Pancreas (tissue), 10 donors: ENCODE results near the gene DHRSX. TPM values are rescaled to one million over a fixed set of nuclear protein-coding genes. Genes with fewer than 3 reads are reported as not detected.

ENCODE experiments used
- ATAC-seq, 4 donors: fragments of 200-7000 bp; cut with Tn5 transposase; one replicate each; pipeline versions ENCODE4 v1.8.0 to v1.9.1; 2020; ENCODE audit warnings: mild to moderate bottlenecking in 4 of 4, moderate library complexity in 4 of 4
- DNase-seq, 6 donors: peaks; one replicate each; pipeline ENCODE4 v3.0.0-alpha.2; 2020
- FAIRE-seq: peaks from 2 replicates; lab custom pipeline; 2012; peaks lifted over from hg19 to GRCh38; lab: Jason Lieb, UNC
- H3K27ac ChIP-seq, 4 donors: fragments of 200-600 bp; sonication (generic); 1 replicate in 3 of 4; 2 replicates in 1 of 4; pipeline versions ENCODE4 v1.5.0 to v1.8.0; 2020
- H3K27me3 ChIP-seq, 4 donors: fragments of 200-600 bp; one replicate each; pipeline ENCODE4 v1.8.0; 2021
- H3K36me3 ChIP-seq, 3 donors: fragments of 200-600 bp; sonication (generic) in 1 of 3; one replicate each; pipeline versions ENCODE4 v1.5.0 to v1.8.0; 2020 to 2021
- H3K4me1 ChIP-seq, 3 donors: fragments of 200-600 bp; one replicate each; pipeline ENCODE4 v1.8.0; 2021
- H3K4me3 ChIP-seq, 4 donors: fragments of 200-600 bp; sonication (generic) in 2 of 4; one replicate each; pipeline versions ENCODE4 v1.5.0 to v1.8.0; 2020 to 2021
- H3K9me3 ChIP-seq, 4 donors: fragments of 200-600 bp; one replicate each; pipeline ENCODE4 v1.8.0; 2021
- WGBS, 2 donors: extraction: QIAGEN DNeasy Blood & Tissue Kit; methylation state at CpG; one replicate each; pipeline ENCODE4 v1.1.7; 2013; 5-methylcytosine and 5-hydroxymethylcytosine counted together
- intact Hi-C, 3 donors: fragments of 100-400 bp; cut with DNase I; formaldehyde crosslinking; loops; one replicate each; pipeline versions ENCODE4 v1.11.1 to v1.14.2; 2022
- polyA plus RNA-seq, 2 donors: library from polyadenylated mRNA; stranded (reverse); fragments of 200-250 nt; gene quantifications; one replicate each; pipeline ENCODE4 v1.2.3, GENCODE V29; 2013
- total RNA-seq, 6 donors: library from RNA; stranded (reverse); fragmentation: NEBNext Ultra II Directional in 4 of 6; extraction: Animal tissue kit (Norgen Biotek cat#: 25700) in 4 of 6; gene quantifications; one replicate each; pipeline versions ENCODE4 v1.2.1 to v1.2.4, GENCODE V29; 2021 to 2023
- TF ChIP-seq, protein P1 (sequence below), 4 donors: fragments of 200-600 bp; sonication (generic) in 3 of 4; IDR thresholded peaks; one replicate each; pipeline versions ENCODE4 v1.5.0 to v1.8.0; 2021; ENCODE audit warnings: antibody characterized with exemption in 4 of 4
- donor health status: healthy with polysubstance abuse.
- donor health status: DM: no; HTN: no; CAD: no; lungs with moderate emphysema.
- donor health status: DM: no; HTN: no; CAD: no.
- donor health status: control.
- donor health status: control.
- donor health status: Bipolar disorder and iron deficiency.
- donor health status: DM: yes; HTN: yes; CAD: no.
- donor health status: DM: no; HTN: no; CAD: no.
- donor health status: DM: no; HTN: no; CAD: no.
- donor health status: DM: yes; HTN: yes; CAD: no.

The DHRSX gene
- total and polyA plus RNA-seq, 8 donors = 8.1 to 26.5 (median 17.2) TPM

DNA sequence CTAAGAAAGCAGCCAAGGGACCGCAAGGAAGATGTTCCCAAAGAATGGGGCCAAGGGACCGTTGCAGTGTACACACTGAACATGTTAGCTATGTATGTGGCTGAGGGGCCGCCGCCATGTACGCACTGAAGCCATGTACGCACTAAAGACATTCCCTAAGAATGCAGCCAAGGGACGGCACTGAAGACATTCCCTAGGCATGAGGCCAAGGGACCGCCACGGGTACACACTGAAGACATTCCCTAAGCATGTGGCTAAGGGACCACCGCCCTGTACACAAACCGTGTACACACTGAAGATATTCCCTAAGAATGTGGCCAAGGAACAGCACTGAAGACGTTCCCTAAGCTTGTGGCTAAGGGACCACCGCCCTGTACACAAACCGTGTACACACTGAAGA is 54.0 kb downstream of the DHRSX start:
- TF ChIP-seq, protein P1, sequence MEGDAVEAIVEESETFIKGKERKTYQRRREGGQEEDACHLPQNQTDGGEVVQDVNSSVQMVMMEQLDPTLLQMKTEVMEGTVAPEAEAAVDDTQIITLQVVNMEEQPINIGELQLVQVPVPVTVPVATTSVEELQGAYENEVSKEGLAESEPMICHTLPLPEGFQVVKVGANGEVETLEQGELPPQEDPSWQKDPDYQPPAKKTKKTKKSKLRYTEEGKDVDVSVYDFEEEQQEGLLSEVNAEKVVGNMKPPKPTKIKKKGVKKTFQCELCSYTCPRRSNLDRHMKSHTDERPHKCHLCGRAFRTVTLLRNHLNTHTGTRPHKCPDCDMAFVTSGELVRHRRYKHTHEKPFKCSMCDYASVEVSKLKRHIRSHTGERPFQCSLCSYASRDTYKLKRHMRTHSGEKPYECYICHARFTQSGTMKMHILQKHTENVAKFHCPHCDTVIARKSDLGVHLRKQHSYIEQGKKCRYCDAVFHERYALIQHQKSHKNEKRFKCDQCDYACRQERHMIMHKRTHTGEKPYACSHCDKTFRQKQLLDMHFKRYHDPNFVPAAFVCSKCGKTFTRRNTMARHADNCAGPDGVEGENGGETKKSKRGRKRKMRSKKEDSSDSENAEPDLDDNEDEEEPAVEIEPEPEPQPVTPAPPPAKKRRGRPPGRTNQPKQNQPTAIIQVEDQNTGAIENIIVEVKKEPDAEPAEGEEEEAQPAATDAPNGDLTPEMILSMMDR (IDR thresholded peaks at IDR 0.05) = no peak
- Histone ChIP-seq H3K9me3 (no peaks in the 10 kb centered on the region), H3K4me1 (no peaks in the 10 kb centered on the region), H3K27me3 (no peaks in the 10 kb centered on the region), H3K36me3 (no peaks in the 10 kb centered on the region), H3K27ac (no peak overlapping the region), H3K4me3 (no peak overlapping the region)
- ATAC-seq = no peak
- DNase-seq = peak in 1 of 6 donors; percentile 12
- FAIRE-seq = no peak
- WGBS, 2 donors = 97 to 98% methylated on average over 14 of the region's 14 CpGs
- intact Hi-C loops = no loop called here

DNA sequence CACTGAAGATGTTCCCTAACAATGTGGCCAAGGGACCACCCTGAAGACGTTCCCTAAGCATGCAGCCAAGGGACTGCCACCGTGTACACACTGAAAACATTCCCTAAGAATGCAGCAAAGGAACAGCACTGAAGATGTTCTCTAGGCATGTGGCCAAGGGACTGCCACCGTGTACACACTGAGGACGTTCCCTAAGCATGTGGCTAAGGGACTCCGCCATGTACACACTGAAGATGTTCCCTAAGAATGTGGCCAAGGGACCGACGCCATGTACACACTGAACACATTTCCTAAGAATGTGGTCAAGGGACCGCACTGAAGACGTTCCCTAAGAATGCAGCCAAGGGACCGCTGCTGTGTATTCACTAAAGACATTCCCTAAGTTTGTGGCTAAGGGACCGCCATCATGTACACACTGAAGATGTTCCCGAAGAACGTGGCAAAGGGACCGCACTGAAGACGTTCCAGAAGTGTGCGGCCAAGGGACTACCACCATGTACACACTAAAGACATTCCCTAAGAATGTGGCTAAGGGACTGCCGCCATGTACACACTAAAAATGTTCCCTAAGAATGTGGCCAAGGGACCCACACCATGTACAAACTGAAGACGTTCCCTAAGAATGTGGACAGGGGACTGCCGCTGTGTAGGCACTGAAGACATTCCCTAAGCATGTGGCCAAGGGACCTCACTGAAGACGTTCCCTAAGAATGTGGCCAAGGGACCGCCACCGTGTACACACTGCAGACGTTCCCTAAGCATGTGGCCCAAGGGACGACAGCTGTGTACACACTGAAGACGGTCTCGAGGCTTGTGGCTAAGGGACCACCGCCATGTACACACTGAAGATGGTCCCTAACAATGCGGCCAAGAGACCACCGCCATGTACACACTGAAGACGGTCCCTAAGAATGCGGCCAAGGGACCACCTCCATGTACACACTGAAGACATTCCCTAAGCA is 54.8 kb downstream of the DHRSX start:
- Histone ChIP-seq H3K36me3 (no peaks in the 10 kb centered on the region), H3K9me3 (no peaks in the 10 kb centered on the region), H3K27me3 (no peaks in the 10 kb centered on the region), H3K4me1 (no peaks in the 10 kb centered on the region), H3K4me3 (no peak overlapping the region), H3K27ac (no peak overlapping the region)
- no peak for FAIRE-seq
- no peak for ATAC-seq
- TF ChIP-seq, protein P1 (IDR thresholded peaks at IDR 0.05) = no peak
- WGBS, 2 donors = 92 to 94% methylated on average over 31 of the region's 31 CpGs
- DNase-seq = peak in 1 of 6 donors; percentile 21
- intact Hi-C loops = no loop called here

DNA sequence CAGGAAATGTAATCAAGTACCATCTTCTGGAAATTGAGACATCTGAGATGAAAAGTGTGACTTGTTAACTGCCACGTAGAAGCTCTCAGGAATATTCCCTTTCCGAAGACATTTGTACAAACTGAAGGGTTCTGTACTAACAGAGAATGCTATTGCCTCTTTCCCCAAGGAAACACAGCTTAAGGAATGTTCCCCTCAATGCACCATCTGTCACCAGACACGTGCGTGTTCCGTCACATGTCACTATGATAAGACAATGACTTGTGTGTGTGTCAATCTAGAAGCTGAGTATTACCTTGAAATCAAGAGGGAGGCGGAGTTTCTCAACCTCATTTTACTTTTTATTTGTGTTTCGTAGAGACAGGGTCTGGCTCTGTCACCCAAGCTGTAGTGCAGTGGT is 58.1 kb downstream of the DHRSX start:
- H3K27ac ChIP-seq = no peak overlapping the region

GRCh38 chrX:2441466-2441865 is 59.3 kb downstream of the DHRSX start:
- intact Hi-C loops = no loop called here
- FAIRE-seq = no peak
- Histone ChIP-seq H3K36me3 (no peaks in the 10 kb centered on the region), H3K27me3 (no peaks in the 10 kb centered on the region), H3K4me1 (no peaks in the 10 kb centered on the region), H3K27ac (no peak overlapping the region), H3K9me3 (no peaks in the 10 kb centered on the region), H3K4me3 (no peak overlapping the region)
- no peak for ATAC-seq
- no peak for DNase-seq
- TF ChIP-seq, protein P1 (IDR thresholded peaks at IDR 0.05) = no peak
- WGBS, 2 donors = 97% methylated on average over 5 of the region's 5 CpGs

More for the DNA sequence above, 58.1 kb downstream of the DHRSX start:
- Histone ChIP-seq H3K36me3 (no peaks in the 10 kb centered on the region), H3K4me3 (no peak overlapping the region), H3K27me3 (no peaks in the 10 kb centered on the region), H3K4me1 (no peaks in the 10 kb centered on the region), H3K9me3 (no peaks in the 10 kb centered on the region)
- 68 to 73% methylated on average over 7 of the region's 7 CpGs for WGBS, 2 donors
- TF ChIP-seq, protein P1 (IDR thresholded peaks at IDR 0.05) = no peak
- no peak for FAIRE-seq
- intact Hi-C loops = no loop called here
- no peak for DNase-seq
- ATAC-seq = no peak

DNA sequence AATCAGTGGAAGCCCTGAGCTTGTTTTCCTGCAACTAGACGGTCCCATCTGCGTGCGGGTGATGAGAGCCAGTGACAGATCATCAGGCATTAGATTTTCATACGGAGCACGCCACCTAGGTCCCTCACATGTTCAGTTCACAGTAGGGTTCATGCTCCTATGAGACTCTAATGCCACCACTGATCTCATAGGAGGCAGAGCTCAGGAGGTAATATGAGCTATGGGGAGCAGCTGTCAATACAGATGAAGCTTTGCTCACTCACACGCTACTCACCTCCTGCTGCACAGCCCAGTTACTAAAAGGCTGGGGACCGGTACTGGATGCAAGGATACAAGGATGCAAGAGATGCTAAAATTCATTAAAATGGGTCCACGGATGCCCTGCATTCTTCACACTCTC is 61.2 kb downstream of the DHRSX start:
- no peak for DNase-seq
- no peaks in the 10 kb centered on the region for H3K9me3 ChIP-seq
- TF ChIP-seq, protein P1 (IDR thresholded peaks at IDR 0.05) = no peak
- no peak for ATAC-seq
- intact Hi-C loops = no loop called here
- no peaks in the 10 kb centered on the region for H3K27me3 ChIP-seq
- WGBS, 2 donors = 87 to 97% methylated on average over 8 of the region's 8 CpGs
- no peaks in the 10 kb centered on the region for H3K36me3 ChIP-seq
- FAIRE-seq = no peak
- H3K4me1 ChIP-seq = no peaks in the 10 kb centered on the region
- H3K4me3 ChIP-seq = no peak overlapping the region
- no peak overlapping the region for H3K27ac ChIP-seq
